GM10847 (cell line): ENCODE results near the gene COPS6.

Experiments
- POLR2A ChIP-seq: IDR thresholded peaks from 2 replicates; pipeline ENCODE4 v1.6.1; 2011; ENCODE audit not compliant: insufficient read length; ENCODE audit errors: extremely low read depth

The COPS6 gene

GRCh38 chr7:100071018-100071723 lies 17.6 kb upstream of the COPS6 start:
- TF ChIP-seq POLR2A: no peak

DNA sequence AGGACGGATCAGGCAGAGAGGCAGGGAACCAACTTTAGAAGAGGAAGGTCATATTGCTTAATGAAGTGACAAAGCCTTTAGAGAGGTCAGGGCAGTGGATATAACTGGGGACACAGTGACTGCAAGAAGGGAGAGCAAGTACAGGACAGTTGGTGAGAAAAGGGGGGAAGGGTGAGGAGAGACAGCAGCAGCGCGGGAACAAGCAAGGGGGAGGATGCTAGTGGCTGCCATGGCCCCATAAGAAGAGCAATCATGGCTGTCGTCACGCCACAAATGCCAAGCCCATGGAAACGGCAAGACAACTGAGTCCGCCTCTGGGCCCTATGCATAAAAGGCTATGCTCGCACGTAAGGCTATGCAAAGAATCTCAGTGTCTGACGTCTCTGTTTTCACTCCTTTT lies 16.3 kb upstream of the COPS6 start:
- TF ChIP-seq POLR2A: no peak

DNA sequence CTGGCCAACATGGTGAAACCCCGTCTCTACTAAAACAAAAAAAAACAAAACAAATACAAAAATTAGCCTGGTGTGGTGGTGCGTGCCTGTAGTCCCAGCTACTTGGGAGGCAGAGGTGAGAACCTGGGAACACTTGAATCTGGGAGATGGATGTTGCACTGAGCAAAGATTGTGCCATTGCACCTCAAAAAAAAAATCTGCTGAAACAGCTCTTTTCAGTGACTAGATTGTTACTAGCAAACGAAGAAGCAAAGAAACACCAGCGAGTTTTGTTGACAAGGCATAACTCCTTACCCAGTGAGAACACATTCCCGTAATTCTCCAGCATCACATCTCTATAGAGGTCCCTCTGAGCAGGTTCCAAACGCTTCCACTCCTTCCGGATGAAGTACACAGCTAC lies 13.9 kb upstream of the COPS6 start:
- no peak for TF ChIP-seq POLR2A

GRCh38 chr7:100075418-100075817 lies 13.4 kb upstream of the COPS6 start:
- TF ChIP-seq POLR2A: no peak

GRCh38 chr7:100077205-100077604 lies 11.6 kb upstream of the COPS6 start:
- TF ChIP-seq POLR2A: no peak

- TF ChIP-seq POLR2A: no peak
These were observed 9.7 kb upstream of the COPS6 start for GRCh38 chr7:100079024-100079560.

- TF ChIP-seq POLR2A: no peak
These were observed 7.7 kb upstream of the COPS6 start for GRCh38 chr7:100080907-100081534.

- peak; percentile 66 for TF ChIP-seq POLR2A
These were observed 7.2 kb upstream of the COPS6 start, which contains the start of gene ZNF3 for GRCh38 chr7:100081535-100082102. Gene ZNF3, minus strand, starts transcription at chr7:100081723. Its CDS starts 4,366 bp downstream, at chr7:100077357.

DNA sequence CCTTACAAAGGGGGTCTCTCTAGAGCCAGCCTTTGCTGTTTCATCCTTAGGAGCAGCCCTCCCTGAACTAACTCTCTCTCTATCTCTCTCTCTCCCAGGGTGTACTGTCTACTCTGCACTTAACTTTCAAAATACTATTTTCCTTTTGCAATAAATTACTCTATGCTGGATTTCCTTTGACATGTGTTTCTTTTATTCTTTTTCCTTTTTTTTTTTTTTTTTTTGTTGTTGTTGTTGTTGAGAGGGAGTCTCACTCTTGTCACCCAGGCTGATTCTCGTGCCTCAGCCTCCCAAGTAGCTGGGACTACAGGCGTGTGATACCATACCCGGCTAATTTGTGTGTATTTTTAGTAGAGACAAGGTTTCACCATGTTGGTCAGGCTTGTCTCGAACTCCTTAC lies 5.8 kb upstream of the COPS6 start:
- TF ChIP-seq POLR2A: no peak

DNA sequence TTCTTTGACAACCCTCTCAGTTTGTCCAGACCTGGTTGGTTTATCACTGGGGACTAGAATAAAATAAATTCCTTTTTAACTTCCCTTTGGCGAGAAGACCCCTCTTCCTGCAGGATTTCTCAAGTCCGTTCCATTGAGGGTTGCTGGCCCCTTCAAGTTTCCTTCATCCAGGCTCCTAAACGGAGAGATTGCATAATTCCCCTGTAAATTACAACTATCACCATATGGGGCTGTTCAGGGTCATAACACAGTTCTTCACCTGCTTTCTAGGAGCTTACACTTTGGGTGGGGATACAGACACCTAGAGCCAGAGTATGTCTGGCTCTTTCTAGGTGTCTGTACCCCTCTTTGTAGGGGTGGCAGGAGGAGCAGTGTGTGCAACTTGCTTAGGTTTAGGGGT lies 3.3 kb upstream of the COPS6 start:
- TF ChIP-seq POLR2A: no peak

- TF ChIP-seq POLR2A: no peak
These were observed 1.6 kb upstream of the COPS6 start for GRCh38 chr7:100087055-100087750.

GRCh38 chr7:100088095-100088620 lies 611 bp upstream of the COPS6 start:
- no peak for TF ChIP-seq POLR2A

DNA sequence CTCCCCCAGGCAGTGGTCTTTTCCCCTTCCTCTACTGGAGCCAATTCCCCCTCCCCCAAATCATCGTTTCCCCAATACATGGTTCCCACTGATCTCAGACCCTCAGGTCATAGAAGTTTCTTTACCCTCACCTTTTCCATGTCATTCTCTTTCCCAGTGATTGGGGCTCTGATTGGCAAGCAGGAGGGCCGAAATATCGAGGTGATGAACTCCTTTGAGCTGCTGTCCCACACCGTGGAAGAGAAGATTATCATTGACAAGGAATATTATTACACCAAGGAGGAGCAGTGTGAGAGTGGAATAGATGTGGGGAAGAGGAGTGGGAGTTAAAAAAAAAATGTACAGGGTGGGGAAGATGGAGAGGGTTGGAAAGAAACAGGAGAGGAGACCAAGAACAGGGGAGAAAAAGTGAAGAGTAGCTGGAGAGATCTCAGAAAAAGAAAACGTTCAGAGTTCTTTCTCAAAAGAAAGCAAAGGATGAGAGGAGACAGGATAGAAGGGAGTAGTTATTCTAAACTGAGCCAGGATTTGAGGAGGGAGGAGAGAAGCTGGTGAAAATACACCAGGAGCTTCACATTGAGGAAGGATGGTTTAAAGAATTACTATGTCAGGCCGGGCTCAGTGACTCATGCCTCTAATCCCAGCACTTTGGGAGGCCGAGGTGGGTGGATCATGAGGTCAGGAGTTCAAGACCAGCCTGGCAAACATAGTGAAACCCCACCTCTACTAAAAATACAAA lies 858 bp downstream of the COPS6 start:
- no peak for TF ChIP-seq POLR2A

GRCh38 chr7:100090527-100091410 lies 2.0 kb downstream of the COPS6 start:
- TF ChIP-seq POLR2A: no peak
